Measurements from ENCODE around the gene IL1RL2. TPM values are rescaled to one million over a fixed set of nuclear protein-coding genes. Genes with fewer than 3 reads are reported as not detected.
A peak's percentile ranks its signal among the peaks of the same experiment; 100 is the strongest.

The IL1RL2 gene
- total RNA-seq, 4 donors from 2014 or later: 2.2 to 6.2 (median 3.7) TPM

DNA sequence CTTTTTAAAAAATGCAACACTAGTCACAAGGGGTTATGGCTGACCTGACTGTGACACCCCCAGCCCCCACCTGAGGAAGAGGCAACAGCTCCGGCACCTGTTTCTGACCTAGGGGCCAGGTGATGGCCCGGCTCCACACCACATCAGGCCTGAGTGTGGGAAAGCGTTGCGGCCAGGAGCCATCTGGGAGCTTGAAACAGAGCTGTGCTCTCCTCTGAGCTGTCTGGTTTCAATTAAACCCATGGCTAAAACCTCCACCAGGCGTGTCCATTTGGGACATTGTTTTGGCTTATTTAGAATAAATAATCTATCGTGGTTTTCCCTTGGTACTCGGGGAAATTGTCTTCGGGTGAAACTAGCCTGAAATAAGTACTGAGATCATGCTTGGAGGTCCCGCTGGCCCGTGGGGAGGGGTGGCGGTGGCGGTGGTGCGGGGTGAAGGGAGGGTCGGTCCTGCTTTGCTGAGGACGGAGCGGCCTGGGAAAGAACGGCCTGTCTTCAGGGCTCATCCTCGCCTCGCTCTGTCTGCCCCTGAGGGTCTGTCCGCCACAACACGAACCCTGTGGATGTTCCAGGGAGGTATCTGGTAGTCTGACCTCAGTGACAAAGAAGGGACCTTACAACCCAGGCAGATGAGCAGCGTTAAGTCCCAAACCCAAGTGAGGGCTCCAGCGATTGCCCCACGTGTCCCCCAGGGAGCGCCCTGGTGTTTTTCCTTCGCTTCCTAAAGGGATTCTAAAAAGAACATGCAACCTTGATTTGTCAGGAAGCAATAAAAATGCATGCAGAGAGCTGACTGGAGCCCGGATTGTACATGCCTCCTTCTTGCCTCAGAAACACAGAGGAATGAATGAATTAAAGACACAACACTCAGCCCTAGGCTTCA lies 58.7 kb downstream of the IL1RL2 start:
- Histone ChIP-seq H3K27ac (no peak overlapping the region), H3K4me3 (replicated peaks in 1 of 3) (no peak overlapping the region), H3K9me3 (no peaks in the 10 kb centered on the region), H3K4me1 (peaks cover 7 to 10% of the 10 kb centered on the region in 2 donors), H3K36me3 (no peaks in the 10 kb centered on the region), H3K27me3 (no peaks in the 10 kb centered on the region)
- no peak for DNase-seq
- WGBS, 2 donors: 75 to 84% methylated on average over 26 to 27 of the region's 27 CpGs
- TF ChIP-seq POLR2A (IDR thresholded peaks at IDR 0.05) (no peak), CTCF (IDR thresholded peaks at IDR 0.05) (no peak)
- intact Hi-C loops (cut with DNase I): loop anchor here (10.0 kb wide), 2 partner anchors 61 to 361 kb away; partner anchors contain the start of gene IL1RL2

- Histone ChIP-seq H3K9me3 (no peaks in the 10 kb centered on the region), H3K36me3 (no peaks in the 10 kb centered on the region), H3K4me3 (replicated peaks in 1 of 3) (no peak overlapping the region), H3K27me3 (no peaks in the 10 kb centered on the region), H3K27ac (no peak overlapping the region), H3K4me1 (peaks cover 0 to 4% of the 10 kb centered on the region in 2 donors)
- intact Hi-C loops (cut with DNase I): loop anchor here (10.0 kb wide), 1 partner anchor 194 kb away; no protein-coding TSS in a partner anchor
- DNase-seq: no peak
- 84 to 91% methylated on average over 9 to 25 of the region's 37 CpGs for WGBS, 2 donors
- TF ChIP-seq CTCF (IDR thresholded peaks at IDR 0.05) (no peak), POLR2A (IDR thresholded peaks at IDR 0.05) (no peak)
These were observed 63.5 kb downstream of the IL1RL2 start for GRCh38 chr2:102250278-102250821.

- intact Hi-C loops (cut with DNase I): loop anchor here (10.0 kb wide), 1 partner anchor 194 kb away; no protein-coding TSS in a partner anchor
- H3K4me1 ChIP-seq: peaks cover 0 to 4% of the 10 kb centered on the region in 2 donors
- no peaks in the 10 kb centered on the region for H3K9me3 ChIP-seq
- no peaks in the 10 kb centered on the region for H3K27me3 ChIP-seq
- TF ChIP-seq POLR2A (IDR thresholded peaks at IDR 0.05): no peak
- peak in 5 of 6 experiments; percentile 30 to 71 (median 52) for TF ChIP-seq CTCF (IDR thresholded peaks at IDR 0.05)
- WGBS, 2 donors: 4 to 8% methylated on average over 46 to 52 of the region's 52 CpGs
- peak; percentile 50 to 69 for DNase-seq
- H3K36me3 ChIP-seq: no peaks in the 10 kb centered on the region
- H3K4me3 ChIP-seq (replicated peaks in 1 of 3): peak overlapping the region in 2 of 3 donors; percentile 21 to 33
- H3K27ac ChIP-seq: peak overlapping the region in 1 of 3 donors; percentile 60
These were observed 64.4 kb downstream of the IL1RL2 start for GRCh38 chr2:102251042-102251848.

- Histone ChIP-seq H3K27ac (no peak overlapping the region), H3K9me3 (no peaks in the 10 kb centered on the region), H3K36me3 (no peaks in the 10 kb centered on the region), H3K4me3 (replicated peaks in 1 of 3) (no peak overlapping the region), H3K4me1 (peaks cover 0 to 4% of the 10 kb centered on the region in 2 donors), H3K27me3 (no peaks in the 10 kb centered on the region)
- TF ChIP-seq POLR2A (IDR thresholded peaks at IDR 0.05): no peak
- TF ChIP-seq CTCF (IDR thresholded peaks at IDR 0.05): no peak
- 19 to 43% methylated on average over 1 of the region's 1 CpG for WGBS, 2 donors
- DNase-seq: no peak
- intact Hi-C loops (cut with DNase I): loop anchor here (10.0 kb wide), 1 partner anchor 193 kb away; no protein-coding TSS in a partner anchor
These were observed 65.0 kb downstream of the IL1RL2 start for GRCh38 chr2:102251849-102252203.

Data from thyroid gland (tissue), 4 donors.